Fibroblast of the aortic adventitia (primary cell): ENCODE measurements around the gene SDS. TPM values are rescaled to one million over a fixed set of nuclear protein-coding genes. Genes with fewer than 3 reads are reported as not detected.
"Not testable (repeated sequence)": the region's sequence is repeated elsewhere in the genome, so short reads cannot be mapped to it uniquely, and the experiment has no call there.

Experiments
- DNase-seq: peaks from one replicate; pipeline ENCODE4 v3.0.0-alpha.2; 2010; ENCODE audit warnings: low read depth
- H3K4me3 ChIP-seq: 2 replicates; pipeline ENCODE4 v1.5.1; 2011; ENCODE audit warnings: low read depth, mild to moderate bottlenecking, control low read depth, low read length, moderate library complexity
- CTCF ChIP-seq: IDR thresholded peaks from 2 replicates; pipeline ENCODE4 v1.5.1; 2011; ENCODE audit warnings: mild to moderate bottlenecking, low read length, control low read depth, inconsistent platforms; ENCODE audit not compliant: insufficient read depth
- total RNA-seq: library from RNA; depleted of rRNA; stranded (reverse); fragments of >200 nt; gene quantifications from 2 replicates; pipeline ENCODE4 v1.2.3, GENCODE V29; 2012; ENCODE audit warnings: low replicate concordance

Gene SDS
- total RNA-seq, 1 donor: not detected

- TF ChIP-seq CTCF: no peak
- DNase-seq: no peak
- H3K4me3 ChIP-seq: no peak overlapping the region
These were observed 39.0 kb downstream of the SDS start for GRCh38 chr12:113364698-113365097.

- DNase-seq: peak; percentile 39
- TF ChIP-seq CTCF: no peak
- H3K4me3 ChIP-seq: no peak overlapping the region
These were observed 41.9 kb downstream of the SDS start for GRCh38 chr12:113361574-113362370.

GRCh38 chr12:113359939-113360748, 43.5 kb downstream of the SDS start:
- peak overlapping the region; percentile 96 for H3K4me3 ChIP-seq
- TF ChIP-seq CTCF: peak; percentile 24
- DNase-seq: peak; percentile 3

GRCh38 chr12:113359133-113359938, 44.4 kb downstream of the SDS start:
- no peak for TF ChIP-seq CTCF
- DNase-seq: peak; percentile 56

GRCh38 chr12:113358381-113359132, 45.1 kb downstream of the SDS start, which contains the start of gene PLBD2:
Gene PLBD2 (plus strand): TSS chr12:113358587. CDS start chr12:113358601, 14 bp downstream.
- H3K4me3 ChIP-seq: peak within 1 kb of the TSS; percentile 96
- DNase-seq: peak; percentile 89
- TF ChIP-seq CTCF: peak; percentile 1

More at GRCh38 chr12:113359133-113359938, 44.4 kb downstream of the SDS start:
- H3K4me3 ChIP-seq: peak overlapping the region; percentile 96

GRCh38 chr12:113354192-113354591, 49.5 kb downstream of the SDS start:
- DNase-seq, H3K4me3 ChIP-seq: not testable (repeated sequence)
